SK-N-MC (cell line): ENCODE data around the gene SEMA3D.

Source experiments
- EZH2 ChIP-seq: fragments of 200-600 bp; sonication (generic); IDR thresholded peaks from one replicate; pipeline ENCODE4 v1.6.1; 2017; ENCODE audit warnings: antibody characterized with exemption
- FOXP2 ChIP-seq: optimal IDR thresholded peaks from 2 replicates; pipeline ENCODE3; 2011; ENCODE audit warnings: mild to moderate bottlenecking, moderate library complexity; ENCODE audit not compliant: insufficient read depth; ENCODE audit errors: extremely low read length, control extremely low read depth
- POLR2AphosphoS5 ChIP-seq: IDR thresholded peaks from 2 replicates; pipeline ENCODE4 v1.6.1; 2012; ENCODE audit warnings: mild to moderate bottlenecking, low read depth, low read length, borderline replicate concordance

DNA sequence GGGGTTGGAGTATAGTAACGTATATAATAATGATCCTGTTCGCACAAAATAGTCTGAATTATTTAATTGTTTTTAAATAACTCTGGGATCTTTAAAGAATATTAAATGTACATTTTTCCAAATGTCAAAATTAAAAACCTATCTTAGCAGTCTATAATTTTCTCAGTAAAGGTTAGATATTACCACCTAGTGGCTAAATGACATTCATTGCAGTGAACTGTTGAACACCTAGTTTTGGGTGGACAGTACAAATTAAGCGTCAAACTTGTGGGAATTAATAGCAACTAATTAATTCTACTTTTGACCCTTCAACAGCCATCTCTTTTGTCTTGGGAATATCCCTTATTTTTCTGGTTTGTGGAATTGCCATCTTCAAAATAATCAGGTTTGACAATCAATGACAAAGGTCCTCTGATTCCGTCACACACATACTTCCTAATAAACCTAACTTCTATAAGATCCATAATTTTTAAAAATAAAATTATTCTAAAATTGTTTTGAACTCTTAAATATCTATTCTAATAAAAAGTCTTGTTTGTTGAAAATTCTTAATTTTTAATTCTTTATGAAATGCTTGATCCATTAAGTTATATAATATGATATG, 165.7 kb downstream of the SEMA3D start:
- TF ChIP-seq POLR2AphosphoS5 (no peak), EZH2 (no peak), FOXP2 (no peak)
